ENCODE results near the gene RHAG.
"Not testable (repeated sequence)": the region's sequence is repeated elsewhere in the genome, so short reads cannot be mapped to it uniquely, and the experiment has no call there.

RHAG gene

DNA sequence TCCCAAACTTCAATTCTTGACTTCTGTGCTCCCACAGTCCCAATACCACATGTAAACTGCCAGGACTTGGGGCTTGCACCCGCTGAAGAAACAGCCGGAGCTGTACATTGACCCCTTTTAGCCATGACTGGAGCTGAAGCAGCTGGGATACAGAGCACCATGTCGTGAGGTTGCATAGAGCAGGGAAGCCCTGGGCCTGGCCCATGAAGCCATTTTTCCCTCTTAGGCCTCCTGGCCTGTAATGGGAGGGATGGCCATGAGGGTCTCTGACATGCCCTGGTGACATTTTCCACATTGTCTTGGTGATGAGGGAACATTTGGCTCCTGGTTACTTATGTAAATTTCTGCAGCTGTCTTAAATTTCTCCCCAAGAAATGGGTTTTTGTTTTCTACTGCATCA is 9.8 kb downstream of the RHAG start:
- no peak overlapping the region for H3K4me3 ChIP-seq (ENCODE audit: low read length)
- no peak for DNase-seq (ENCODE audit: low read depth)
- TF ChIP-seq CTCF (conservative IDR thresholded peaks at IDR 0.05; ENCODE audit: low read depth, low read length) = no peak

DNA sequence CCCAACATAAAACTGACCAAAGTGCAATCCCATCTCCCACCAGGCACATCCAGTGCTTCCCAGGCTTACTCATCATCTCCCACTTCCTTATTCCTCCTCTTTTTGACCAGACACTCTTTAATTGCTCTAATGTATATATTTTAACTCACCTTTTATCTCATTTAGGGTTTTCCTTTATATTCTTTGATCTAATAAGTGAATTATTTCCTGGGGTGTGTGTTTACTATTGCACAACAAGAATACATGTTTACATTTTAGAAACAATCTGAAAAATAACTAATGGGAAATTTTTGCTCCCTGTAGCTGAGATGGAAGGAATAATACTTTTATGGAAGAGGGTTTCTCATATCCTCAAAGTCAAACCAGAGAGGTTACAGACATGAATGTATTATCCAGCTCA is 18.4 kb downstream of the RHAG start:
- no peak for TF ChIP-seq CTCF (conservative IDR thresholded peaks at IDR 0.05; ENCODE audit: low read depth, low read length)
- DNase-seq (ENCODE audit: low read depth) = no peak

DNA sequence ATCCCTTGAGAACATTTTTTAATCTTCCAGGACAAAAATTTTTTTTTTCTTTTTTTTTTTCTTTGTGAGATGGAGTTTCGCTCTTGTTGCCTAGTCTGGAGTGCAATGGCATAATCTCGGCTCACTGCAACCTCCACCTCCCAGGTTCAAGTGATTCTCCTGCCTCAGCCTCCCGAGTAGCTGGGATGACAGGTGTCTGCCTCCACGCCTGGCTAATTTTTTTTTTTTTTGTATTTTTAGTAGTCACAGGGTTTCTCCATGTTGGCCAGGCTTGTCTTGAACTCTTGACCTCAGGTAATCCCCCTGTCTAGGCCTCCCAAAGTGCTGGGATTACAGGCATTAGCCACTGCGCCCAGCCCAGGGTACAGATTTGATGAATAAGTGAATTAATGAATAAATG is 22.5 kb downstream of the RHAG start:
- not testable (repeated sequence) for DNase-seq (ENCODE audit: low read depth); H3K4me3 ChIP-seq (ENCODE audit: low read length)

More for the DNA sequence above, 18.4 kb downstream of the RHAG start:
- no peak overlapping the region for H3K4me3 ChIP-seq (ENCODE audit: low read length)

DNA sequence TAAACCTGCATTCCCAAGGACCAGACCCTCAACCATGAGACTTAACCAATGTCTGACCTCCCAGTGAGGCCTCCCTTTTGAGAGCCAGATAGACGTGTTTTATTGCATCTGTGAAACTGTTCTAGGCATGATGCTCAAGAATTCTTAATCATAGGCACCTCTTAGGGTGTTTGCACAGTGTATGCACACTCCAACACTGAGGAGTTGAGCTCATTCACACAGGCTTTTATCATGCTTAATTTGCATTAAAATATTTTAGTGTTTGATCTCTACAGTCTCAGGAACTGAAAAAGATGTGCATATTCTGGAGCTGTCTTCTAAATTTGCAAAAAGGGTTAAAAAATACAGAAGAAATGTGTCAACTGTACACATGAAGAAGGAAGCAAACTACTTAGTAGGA is 27.4 kb downstream of the RHAG start:
- DNase-seq (ENCODE audit: low read depth) = no peak
- no peak for TF ChIP-seq CTCF (conservative IDR thresholded peaks at IDR 0.05; ENCODE audit: low read depth, low read length)

DNA sequence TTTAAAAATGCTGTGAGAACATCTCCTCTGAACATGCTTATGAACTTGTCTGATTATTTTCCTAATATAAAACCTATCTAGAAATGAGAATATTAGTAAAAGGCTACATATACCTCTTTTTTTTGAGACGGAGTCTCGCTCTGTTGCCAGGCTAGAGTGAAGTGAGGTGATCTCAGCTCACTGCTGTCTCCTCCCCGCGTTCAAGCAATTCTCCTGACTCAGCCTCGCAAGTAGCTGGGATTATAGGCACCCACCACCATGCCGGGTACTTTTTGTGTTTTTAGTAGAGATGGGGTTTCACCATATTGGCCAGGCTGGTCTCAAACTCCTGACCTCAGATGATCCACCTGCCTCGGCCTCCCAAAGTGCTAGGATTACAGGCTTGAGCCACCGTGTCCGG is 28.4 kb downstream of the RHAG start:
- H3K4me3 ChIP-seq (ENCODE audit: low read length); DNase-seq (ENCODE audit: low read depth): not testable (repeated sequence)

More for the DNA sequence above, 27.4 kb downstream of the RHAG start:
- no peak overlapping the region for H3K4me3 ChIP-seq (ENCODE audit: low read length)

DNA sequence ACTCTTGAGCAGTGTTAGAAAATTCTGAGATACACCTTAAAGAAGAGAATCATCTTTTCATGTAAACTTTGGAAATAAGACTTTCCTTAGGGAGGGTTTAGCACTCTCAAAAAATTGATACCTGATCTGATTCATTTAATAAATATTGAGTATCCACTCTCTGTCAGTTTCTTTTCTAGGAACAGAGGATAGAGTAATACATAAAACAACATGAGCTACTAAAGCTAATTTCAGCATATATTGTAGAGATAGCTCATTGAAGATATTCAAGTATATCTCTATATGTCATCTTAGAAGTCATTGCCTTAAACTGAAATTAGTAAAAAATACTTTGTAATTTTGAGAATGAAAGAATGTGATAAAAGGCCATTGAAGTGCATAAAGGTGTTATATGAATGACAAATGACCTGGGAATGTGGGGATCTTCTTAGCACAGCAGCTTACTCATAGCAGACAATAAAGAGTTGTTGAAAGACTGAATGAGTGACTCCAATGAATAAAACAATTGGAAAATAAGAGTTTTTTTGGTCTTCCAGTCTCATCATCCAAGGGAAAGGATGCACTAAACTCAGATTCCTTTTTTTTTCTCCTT is 29.2 kb downstream of the RHAG start:
- no peak for TF ChIP-seq CTCF (conservative IDR thresholded peaks at IDR 0.05; ENCODE audit: low read depth, low read length)
- no peak overlapping the region for H3K4me3 ChIP-seq (ENCODE audit: low read length)
- DNase-seq (ENCODE audit: low read depth) = no peak

DNA sequence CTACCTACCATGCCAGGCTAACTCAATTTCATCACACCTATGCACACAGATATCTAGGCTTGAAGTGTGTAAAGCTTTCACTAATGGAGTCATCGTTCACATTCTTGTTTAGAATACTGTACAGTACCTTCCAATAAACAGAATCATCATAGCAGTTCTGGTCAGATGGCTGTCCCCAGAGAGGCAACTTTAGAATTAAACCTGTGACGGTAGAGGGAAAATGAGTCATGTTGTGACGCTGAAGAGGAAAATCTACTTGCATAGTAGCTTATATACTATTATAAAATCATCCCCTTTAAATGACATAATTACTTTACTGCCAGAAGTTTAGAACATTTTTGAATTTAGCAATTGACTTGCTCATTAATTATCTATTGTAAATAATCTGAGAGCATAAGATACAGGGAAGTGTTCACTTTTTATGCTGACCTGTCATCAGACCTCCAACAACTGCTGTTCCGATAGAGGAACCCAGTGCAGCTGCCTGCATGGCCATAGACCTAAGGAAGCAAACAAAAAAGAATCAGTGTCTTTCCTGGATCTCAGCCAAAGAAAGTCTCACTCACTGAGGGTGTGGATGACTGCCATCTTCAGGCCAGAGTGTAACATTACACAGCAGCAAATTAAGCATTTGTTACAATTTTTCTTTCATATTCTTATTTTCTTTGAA is 29.8 kb downstream of the RHAG start:
- peak; percentile 88 for TF ChIP-seq CTCF (conservative IDR thresholded peaks at IDR 0.05; ENCODE audit: low read depth, low read length)

GRCh38 chr6:49604080-49604479 is 32.6 kb downstream of the RHAG start:
- DNase-seq (ENCODE audit: low read depth); H3K4me3 ChIP-seq (ENCODE audit: low read length): not testable (repeated sequence)

More for the DNA sequence above, 29.8 kb downstream of the RHAG start:
- H3K4me3 ChIP-seq (ENCODE audit: low read length) = no peak overlapping the region
- DNase-seq (ENCODE audit: low read depth) = peak; percentile 50

DNA sequence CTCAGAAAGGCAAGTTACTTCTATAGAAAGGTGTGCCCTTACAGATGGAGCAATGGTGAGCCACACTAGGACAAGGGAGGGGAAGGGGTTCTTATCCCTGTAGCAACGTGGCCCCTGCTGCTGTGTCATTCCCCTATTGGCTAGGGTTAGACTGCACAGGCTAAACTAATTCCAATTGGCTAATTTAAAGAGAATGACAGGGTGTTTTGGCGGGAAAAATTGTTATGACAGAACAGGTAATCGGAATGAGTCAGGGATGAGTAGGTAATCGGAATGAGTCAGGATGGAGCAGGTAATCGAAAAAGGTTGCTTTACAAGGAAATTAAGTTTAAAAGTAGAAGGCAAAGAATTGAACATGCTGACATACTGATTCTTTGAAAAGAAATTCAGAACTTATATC is 49.4 kb downstream of the RHAG start:
- not testable (repeated sequence) for DNase-seq (ENCODE audit: low read depth); H3K4me3 ChIP-seq (ENCODE audit: low read length)

Measured in retinal pigment epithelial cell (primary cell).